ENCODE results near the gene GOLIM4.
A peak's percentile ranks its signal among the peaks of the same experiment; 100 is the strongest.
"Not testable (repeated sequence)": the region's sequence is repeated elsewhere in the genome, so short reads cannot be mapped to it uniquely, and the experiment has no call there.

Gene GOLIM4

DNA sequence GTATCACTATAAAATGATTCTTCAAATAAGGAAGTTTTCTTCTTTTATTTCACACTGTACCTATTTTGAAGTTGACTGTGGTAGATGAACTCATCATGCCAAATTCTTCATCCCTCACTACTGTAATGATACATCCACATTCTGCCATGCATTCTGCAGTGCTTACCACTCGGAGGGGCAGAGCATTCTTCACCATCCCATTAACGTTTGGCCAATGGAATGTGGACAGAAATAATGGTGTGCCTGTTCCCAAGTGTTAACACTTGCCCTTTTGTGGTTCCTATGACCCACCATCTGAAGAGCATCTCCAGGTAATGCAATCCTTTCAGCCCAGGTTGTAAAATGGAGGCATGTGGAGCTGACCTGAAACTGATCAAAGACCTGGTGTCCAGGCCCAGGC is 18.6 kb downstream of the GOLIM4 start:
- no peak for DNase-seq (ENCODE audit: low spot score)

DNA sequence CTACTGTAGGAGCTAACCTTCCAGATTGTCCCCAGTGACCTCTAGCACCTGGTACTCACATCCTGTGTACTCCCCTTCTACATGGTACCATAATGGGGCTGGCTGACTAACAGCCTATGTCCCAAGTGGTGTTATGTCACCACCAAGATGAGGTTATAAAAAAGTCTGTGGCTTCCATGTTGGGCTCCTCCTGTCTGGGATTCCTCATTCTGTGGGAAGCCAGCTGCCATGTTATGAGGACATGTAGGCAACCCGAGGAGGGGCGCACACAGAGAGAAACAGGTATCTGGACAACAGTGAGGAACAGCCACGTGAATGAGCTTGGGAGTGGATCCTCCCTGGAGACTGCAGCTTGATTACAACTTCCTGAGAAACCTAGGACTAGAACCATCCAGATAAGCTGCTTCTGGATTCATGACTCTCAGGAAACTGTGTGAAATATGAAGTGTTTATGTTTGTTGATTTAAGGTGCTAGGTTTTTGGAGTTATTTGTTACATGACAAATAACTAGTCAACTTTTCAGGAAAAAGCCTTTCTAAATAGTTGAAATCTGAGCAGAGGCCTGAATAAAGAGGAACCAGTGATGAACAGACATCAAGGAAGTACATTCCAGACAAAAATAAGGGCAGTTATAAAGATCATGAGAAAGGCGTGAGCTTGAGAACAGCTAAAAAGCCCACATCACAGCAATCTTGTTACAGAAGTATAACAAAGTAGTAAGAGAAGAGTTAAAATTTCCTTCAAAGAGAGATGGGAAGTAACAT is 21.7 kb downstream of the GOLIM4 start:
- DNase-seq (ENCODE audit: low spot score): no peak

DNA sequence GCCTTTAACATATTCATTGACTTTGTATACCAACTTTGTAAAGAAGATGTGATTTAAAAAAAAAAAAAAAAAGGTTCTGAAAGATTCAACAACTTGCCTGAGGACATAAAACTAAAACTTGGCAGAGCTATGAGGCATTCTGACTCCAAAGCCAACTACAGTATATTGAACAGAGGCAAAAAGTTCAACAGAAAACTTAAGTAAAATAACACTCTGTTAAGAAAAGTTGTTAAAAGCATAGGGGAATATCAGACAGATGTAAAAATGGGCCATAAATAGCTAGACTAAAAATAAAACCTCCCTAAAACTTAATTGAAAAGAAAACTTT is 23.4 kb downstream of the GOLIM4 start:
- no peak for DNase-seq (ENCODE audit: low spot score)

DNA sequence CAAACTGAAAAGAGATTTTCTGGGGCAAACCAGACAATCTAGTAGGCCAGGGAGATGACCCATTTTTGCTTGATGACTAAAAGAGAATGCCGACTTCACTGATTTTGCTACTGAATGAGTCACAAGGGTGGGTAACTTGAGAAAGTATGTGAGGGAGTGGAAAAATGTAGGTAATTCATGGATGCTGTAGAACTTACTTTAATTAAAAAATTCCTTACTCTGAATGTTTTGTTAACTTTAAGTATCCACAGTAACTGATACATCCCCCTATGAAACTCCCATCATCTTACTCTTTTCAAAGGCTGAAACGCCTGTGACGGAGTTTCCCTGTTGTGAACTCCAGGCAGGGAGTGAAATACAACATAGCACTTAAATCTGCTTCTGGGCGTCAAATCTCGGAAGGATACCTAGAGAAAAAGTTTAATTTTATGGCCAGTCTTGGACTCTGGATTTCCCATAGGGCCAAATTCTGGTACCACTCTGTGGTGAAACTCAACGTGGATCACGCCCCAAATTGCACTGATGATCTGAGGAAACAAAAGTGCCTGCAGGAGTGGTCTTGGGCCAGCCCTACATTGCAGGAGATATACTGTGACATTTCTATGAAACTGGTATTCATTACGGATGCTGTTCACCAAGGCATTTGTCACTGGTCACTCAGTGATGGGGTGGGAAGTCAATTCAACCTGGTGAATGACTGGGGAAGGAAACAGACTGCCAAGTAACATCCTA is 24.0 kb downstream of the GOLIM4 start:
- DNase-seq (ENCODE audit: low spot score): no peak

DNA sequence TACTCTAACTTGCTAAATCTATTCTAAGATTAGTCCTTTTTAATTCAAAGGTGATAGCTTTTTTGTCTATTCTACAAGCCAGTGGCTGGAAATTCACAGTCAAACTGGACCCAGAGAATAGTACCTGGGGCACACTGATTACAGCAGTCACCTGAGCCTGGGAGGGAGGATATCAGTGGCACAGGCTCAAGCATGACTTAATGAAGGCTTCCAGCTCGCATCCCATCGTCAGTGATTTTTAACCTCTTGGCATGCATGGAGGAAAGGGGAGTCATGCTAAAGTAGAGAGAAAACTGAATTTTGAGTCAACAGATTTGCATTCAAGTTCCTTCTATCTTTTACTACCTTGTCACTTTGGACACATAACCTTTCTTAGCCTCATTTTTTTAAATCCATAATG is 24.8 kb downstream of the GOLIM4 start:
- no peak for DNase-seq (ENCODE audit: low spot score)

DNA sequence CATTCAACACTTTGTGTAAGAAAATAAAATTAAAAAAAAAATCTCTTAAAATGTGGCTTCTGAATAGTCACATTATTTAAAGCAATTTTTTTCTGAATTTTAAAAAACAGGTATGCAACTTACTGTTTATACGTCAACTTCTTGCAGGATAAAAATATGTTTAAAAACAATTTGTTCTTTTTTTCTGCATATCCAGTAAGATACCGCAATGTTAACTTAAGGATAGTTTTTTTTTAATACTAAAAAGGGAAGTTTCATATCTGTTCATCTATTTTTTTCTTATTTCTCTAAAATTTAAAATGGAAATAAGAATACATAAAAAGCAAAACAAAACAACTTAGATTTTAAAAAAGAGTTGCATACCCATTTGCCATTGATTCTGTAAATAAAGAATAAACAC is 27.4 kb downstream of the GOLIM4 start:
- DNase-seq (ENCODE audit: low spot score): no peak

DNA sequence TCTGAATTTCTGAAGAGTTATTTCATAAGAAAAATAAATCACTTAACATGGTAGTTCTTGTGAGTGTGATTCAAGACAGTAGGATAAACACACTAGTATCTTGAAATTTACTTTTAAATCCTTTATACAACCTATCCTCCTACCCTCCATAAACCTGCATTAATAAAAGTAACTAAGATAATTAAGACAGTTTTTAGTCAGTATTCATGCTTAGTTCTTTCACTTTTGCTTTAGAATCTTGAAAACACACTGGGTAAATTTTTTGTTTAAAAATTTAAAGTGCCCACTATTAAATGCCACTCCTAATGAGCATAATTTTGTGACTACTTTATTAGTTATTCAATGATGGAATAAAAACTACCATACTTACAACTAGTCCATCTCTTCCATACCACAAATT is 28.8 kb downstream of the GOLIM4 start:
- no peak for DNase-seq (ENCODE audit: low spot score)

DNA sequence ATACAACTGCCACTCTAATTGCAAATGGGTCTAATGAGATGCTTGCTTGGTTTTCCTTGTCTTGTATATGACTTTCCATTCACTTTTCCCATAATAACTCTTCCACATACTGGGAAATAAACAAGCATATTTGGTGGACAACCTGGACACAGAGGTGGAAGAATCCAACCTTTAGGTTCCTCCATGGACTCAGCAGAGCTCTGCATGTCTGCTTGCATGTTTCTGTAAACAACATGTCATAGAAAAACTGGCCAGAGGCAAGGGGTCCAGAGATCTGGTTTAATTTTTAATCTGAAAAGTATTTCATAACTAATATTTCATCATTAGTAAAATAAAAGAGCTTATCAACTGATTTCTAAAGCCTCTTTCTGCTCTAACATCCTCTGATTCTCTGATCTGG is 30.2 kb downstream of the GOLIM4 start:
- DNase-seq (ENCODE audit: low spot score): no peak

DNA sequence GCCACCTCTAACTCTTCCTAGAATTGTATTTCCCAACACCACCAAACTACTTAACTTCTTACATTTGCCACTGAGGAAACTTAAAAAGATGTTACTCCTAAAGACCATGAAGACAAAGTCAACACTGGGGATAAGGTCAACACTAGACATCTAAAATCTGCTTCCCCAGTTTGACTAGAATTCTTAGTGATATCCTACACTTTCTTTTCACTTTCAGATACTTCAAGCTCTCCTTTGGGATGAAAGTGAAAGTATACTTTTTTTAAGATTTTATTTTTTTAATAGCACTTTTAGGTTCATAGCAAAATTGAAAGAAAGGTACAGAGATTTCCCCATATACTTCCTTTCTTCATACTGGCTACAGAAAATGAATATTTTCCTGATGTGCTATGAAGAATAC is 32.6 kb downstream of the GOLIM4 start:
- DNase-seq (ENCODE audit: low spot score): no peak

DNA sequence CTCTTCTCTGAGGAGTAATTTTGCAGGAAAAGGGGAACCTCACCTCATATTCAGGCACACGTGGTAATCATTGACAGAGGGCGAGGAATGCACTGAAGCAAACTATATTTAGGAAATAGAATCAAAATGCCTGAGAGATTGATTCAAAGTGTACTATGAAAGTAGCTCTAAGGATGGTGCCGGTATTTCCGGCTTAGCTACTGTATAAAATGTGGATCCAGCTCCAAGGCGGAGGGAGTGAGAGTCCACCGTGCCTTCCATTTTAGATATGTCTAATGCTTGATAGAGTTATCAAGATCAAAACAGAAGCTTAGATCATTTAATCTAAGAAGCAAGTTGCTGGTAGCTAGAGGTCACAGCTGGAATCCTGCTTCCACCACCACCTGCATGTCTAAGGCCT is 33.0 kb downstream of the GOLIM4 start:
- no peak for DNase-seq (ENCODE audit: low spot score)

DNA sequence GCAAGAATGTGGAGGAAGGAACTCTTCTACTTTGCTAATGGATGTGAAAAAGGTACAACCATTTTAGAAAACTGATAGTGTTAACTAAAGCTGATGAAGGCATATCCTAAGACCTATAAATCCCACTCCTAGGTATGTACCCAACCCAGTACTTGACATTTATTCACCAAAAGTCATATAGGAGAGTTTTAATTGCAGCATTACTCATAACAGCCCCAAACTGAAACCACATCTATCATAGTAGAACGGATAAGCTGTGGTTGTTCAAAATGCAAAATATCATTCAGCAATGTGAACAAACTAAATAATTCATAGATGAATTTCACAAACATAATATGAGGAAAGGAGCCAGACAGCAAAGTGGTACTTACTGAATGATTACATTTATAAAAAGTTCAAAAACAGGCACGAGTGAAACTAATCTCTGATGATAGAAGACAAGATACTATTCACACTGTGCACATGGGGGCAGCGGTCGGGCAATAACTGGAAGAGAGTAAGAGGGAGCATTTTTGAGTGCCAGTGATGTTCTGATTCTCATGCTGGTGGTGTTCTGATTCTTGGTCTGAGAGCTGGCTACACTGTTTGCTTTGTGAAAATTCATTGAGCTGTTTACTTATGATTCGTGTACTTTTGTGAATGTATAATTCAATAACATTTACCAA is 34.3 kb downstream of the GOLIM4 start:
- peak; percentile 41 for DNase-seq (ENCODE audit: low spot score)

DNA sequence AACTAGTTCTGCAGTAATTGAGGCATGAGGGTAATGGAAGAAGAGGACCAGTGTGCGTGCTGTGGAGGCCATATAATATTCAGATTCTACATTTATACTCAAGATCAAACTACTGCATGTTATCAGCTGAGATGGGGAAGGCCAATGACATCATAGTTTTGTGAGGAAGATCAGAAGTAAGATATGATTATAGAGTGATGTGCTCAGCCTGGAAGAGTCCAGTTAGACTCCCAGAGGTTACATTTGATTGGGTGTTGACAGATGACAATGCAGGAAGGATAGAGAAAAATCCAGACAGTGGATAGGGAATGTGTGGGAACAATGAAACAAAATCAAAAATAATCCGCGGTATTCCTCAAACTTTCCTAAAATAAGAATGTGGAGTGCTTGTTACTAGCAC is 35.4 kb downstream of the GOLIM4 start:
- no peak for DNase-seq (ENCODE audit: low spot score)

DNA sequence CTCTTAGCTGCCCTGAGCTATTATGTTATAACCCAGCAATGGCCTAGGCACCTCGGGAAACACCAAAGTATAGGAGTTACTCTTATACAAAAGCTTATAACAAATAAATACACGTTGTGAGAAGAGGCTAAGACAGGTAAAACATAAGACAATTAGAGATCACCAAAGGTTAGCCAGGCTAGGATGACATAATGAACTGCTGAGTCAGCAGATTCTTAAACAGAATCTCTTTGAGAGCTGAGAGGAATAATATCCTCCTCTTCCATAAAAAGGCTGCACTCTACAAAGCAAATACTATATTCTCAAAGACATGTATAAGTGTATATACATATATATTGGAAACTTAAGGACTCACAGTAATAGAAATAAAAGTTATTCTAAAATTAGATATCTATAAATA is 37.2 kb downstream of the GOLIM4 start:
- DNase-seq (ENCODE audit: low spot score): no peak

DNA sequence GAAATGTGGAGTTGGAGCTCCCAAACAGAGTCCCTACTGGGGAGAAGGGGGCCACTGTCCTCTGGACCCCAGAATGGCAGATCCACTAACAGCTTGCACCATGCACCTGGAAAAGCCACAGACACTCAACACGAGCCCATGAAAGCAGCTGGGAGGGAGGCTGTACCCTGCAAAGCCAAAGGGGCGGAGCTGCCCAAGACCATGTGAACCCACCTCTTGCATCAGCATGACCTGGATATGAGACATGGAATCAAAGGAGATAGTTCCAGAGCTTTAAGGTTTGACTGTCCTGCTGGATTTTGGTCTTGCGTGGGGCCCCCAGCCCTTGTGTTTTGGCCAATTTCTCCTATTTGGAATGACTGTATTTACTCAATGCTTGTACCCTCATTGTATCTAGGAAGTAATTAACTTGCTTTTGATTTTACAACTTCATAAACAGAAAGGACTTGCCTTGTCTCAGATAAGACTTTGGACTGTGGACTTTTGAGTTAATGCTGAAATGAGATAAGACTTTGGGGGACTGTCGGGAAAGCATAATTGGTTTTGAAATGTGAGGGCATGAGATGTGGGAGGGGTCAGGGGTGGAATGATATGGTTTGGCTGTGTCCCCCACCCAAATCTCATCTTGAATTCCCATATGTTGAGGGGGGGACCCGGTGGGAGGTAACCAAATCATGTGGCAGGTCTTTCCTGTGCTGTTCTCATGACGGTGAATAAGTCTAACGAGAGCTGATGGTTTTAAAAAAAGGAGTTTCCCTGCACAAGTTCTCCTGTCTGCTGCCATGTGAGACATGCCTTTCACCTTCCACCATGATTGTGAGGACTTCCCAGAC is 39.1 kb downstream of the GOLIM4 start:
- DNase-seq (ENCODE audit: low spot score): not testable (repeated sequence)

DNA sequence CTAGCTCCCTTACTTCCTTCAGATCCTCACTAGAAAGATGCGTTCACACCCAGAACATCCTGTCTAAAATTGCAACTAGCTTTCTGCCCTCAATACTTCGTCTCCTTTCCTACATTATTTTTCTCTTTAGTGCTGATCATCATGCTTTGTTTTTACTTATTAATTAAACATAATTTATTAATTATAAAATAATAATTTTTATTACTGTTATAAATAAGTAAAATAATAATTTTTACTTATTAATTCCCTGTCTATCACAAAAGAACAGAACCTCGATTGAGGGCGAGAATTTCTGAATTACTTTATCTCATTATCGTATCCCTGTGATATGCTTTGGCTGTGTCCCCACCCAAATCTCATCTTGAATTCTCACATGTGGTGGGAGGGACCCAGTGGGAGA is 41.3 kb downstream of the GOLIM4 start:
- DNase-seq (ENCODE audit: low spot score): no peak

DNA sequence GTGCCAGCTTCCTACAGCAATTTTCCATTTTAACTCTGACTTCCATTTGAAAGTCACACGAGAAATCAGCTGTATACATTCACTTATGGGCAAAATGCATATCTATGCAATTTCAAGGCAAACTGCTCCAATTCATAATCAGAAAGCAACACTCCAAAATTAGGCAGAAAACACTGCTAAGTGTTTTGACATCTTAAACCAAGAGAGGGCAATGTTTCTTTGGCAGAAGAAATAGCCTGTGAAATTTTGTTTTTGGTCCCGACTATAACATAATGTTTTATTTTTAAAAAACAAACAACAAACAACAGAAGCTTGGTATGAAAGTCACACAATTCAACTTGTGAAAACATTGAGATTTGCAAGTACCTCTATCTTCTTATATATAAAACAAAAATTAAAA is 42.6 kb downstream of the GOLIM4 start:
- DNase-seq (ENCODE audit: low spot score): no peak

DNA sequence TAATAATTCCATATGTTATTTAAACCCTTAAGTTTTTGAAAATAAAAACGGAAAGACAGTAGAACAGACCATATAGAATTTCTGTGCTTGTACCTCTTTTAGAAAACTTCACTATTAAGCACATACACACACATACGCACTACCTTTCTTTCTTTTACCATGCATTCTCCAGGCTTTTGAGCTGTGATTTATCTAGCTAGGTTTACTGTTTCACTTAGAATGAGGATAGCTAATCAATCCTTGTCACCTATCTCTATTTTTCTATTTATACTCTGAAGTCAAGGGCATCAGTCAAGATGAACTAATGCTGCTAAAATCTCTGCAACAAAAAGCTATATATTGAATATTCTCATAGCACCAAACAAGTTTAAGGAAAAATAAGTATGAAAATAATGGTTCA is 43.2 kb downstream of the GOLIM4 start:
- DNase-seq (ENCODE audit: low spot score): no peak

DNA sequence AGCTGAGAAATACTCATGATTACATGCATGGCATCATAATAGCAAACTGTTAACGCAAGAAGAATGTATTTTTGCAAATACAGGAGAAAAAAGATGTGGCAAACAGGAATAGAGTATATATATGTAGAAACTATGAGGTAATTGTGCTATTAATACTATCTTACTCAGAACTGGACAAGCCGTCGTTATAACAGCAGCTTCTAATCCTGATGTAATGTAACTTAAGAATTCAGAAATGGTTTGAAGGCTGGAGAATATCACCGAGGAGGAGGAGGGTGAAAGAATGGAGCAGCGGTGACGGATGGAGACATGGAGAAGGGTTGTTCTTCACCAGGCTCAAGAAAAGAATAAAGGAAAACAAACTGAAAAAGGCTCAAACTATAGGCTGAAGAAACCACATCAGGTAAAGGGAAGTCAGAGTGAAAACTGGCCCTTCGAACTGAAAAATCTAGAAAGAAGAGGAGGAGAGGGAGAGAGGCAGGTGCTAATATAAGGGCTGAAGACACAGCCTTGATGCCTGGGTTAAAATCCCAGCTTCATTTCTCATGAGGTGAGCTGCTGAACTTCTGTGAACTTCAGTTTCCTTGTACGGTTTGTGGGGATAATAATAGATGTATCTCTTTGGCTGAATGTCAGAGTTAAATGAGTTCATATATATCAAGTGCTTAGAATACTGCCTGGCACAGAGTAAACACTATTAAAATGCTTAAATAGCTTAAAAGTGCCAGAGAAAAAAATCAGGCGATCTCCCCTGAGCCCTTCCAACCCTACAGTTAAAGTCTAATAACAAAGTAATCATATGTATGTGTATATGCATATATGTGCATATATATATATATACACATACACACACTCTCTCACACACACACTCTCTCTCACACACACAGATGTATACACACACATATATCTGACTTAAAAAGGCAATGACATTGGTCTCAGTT is 43.9 kb downstream of the GOLIM4 start:
- no peak for DNase-seq (ENCODE audit: low spot score)

DNA sequence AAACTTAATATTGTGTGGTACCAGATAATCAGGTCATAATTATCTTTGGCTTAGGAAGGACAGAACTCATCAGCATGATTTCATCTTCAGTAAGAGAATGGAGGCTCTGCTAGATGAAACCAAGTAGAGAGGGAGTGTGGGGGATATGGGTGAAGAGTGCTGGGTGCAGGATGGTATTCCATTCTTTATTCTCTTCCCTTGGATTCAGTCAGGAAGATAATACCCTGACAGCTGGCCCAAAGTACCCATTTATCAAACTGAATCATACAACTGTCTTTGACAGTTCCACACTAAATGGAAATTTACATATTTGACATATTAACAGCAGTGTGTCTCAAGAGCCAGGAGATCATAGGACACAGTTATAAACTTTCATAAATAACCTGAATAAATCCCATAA is 44.7 kb downstream of the GOLIM4 start:
- no peak for DNase-seq (ENCODE audit: low spot score)

DNA sequence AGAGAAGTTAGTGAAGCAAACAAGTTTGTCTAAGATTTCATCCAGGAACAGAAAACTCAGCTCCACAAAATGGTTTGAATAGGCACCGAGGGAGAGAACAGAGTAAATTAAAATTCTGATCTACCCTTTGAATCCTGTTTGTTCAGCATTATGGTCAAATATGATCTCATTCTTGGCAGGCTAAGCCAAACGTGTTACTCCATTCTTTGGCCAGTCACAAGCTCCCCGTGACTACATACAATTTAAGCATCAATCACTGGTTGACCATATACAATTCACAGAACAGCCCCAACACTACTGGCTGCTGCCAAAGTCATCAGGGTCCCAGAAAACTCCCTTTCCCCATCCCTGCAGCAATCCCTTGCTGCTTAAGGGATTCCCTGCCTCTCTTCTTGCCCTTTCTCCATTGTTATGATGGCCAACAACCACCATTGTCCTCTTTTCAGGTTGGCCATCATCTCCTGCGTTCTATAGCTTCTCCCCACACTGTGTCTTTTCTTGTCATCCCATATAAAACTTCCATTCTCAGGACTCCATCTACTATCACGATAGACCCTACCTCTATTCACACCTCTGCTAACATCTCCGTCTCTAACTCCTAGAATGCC is 46.3 kb downstream of the GOLIM4 start:
- DNase-seq (ENCODE audit: low spot score): no peak

Measured in pons (tissue), 1 donor.